ENCODE data around the gene GAD1. TPM values are rescaled to one million over a fixed set of nuclear protein-coding genes. Genes with fewer than 3 reads are reported as not detected.

The GAD1 gene
- total RNA-seq, 4 donors from 2014 or later, result 2.6 TPM; not detected in 3

GRCh38 chr2:170862286-170862902, 45.7 kb downstream of the GAD1 start:
- Histone ChIP-seq H3K4me3 (no peak overlapping the region), H3K9me3 (no peaks in the 10 kb centered on the region), H3K27ac (no peak overlapping the region), H3K27me3 (no peaks in the 10 kb centered on the region), H3K36me3 (no peaks in the 10 kb centered on the region), H3K4me1 (no peaks in the 10 kb centered on the region)
- TF ChIP-seq POLR2AphosphoS5 (IDR thresholded peaks at IDR 0.05) (no peak), POLR2A (IDR thresholded peaks at IDR 0.05) (no peak), EP300 (IDR thresholded peaks at IDR 0.05) (no peak)
- TF ChIP-seq, protein P1, sequence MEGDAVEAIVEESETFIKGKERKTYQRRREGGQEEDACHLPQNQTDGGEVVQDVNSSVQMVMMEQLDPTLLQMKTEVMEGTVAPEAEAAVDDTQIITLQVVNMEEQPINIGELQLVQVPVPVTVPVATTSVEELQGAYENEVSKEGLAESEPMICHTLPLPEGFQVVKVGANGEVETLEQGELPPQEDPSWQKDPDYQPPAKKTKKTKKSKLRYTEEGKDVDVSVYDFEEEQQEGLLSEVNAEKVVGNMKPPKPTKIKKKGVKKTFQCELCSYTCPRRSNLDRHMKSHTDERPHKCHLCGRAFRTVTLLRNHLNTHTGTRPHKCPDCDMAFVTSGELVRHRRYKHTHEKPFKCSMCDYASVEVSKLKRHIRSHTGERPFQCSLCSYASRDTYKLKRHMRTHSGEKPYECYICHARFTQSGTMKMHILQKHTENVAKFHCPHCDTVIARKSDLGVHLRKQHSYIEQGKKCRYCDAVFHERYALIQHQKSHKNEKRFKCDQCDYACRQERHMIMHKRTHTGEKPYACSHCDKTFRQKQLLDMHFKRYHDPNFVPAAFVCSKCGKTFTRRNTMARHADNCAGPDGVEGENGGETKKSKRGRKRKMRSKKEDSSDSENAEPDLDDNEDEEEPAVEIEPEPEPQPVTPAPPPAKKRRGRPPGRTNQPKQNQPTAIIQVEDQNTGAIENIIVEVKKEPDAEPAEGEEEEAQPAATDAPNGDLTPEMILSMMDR (IDR thresholded peaks at IDR 0.05), result no peak
- 80% methylated on average over 7 of the region's 7 CpGs for WGBS
- DNase-seq (ENCODE audit: low spot score in 2 of 2), result no peak

- Histone ChIP-seq H3K27me3 (no peaks in the 10 kb centered on the region), H3K27ac (no peak overlapping the region), H3K4me3 (no peak overlapping the region), H3K4me1 (no peaks in the 10 kb centered on the region), H3K36me3 (no peaks in the 10 kb centered on the region), H3K9me3 (no peaks in the 10 kb centered on the region)
- TF ChIP-seq POLR2A (IDR thresholded peaks at IDR 0.05), result no peak
- TF ChIP-seq, protein P1 (IDR thresholded peaks at IDR 0.05), result no peak
- no peak for TF ChIP-seq EP300 (IDR thresholded peaks at IDR 0.05)
- no peak for TF ChIP-seq POLR2AphosphoS5 (IDR thresholded peaks at IDR 0.05)
- 90% methylated on average over 4 of the region's 4 CpGs for WGBS
- no peak for DNase-seq (ENCODE audit: low spot score in 2 of 2)
Observed at GRCh38 chr2:170863087-170863486, 46.4 kb downstream of the GAD1 start.

- Histone ChIP-seq H3K4me1 (no peaks in the 10 kb centered on the region), H3K36me3 (no peaks in the 10 kb centered on the region), H3K9me3 (no peaks in the 10 kb centered on the region), H3K27ac (no peak overlapping the region), H3K27me3 (no peaks in the 10 kb centered on the region), H3K4me3 (no peak overlapping the region)
- no peak for TF ChIP-seq POLR2A (IDR thresholded peaks at IDR 0.05)
- TF ChIP-seq, protein P1 (IDR thresholded peaks at IDR 0.05), result no peak
- no peak for TF ChIP-seq POLR2AphosphoS5 (IDR thresholded peaks at IDR 0.05)
- no peak for TF ChIP-seq EP300 (IDR thresholded peaks at IDR 0.05)
- WGBS, result 46% methylated on average over 1 of the region's 1 CpG
- DNase-seq (ENCODE audit: low spot score in 2 of 2), result no peak
Observed at GRCh38 chr2:170869036-170869435, 52.3 kb downstream of the GAD1 start.

DNA sequence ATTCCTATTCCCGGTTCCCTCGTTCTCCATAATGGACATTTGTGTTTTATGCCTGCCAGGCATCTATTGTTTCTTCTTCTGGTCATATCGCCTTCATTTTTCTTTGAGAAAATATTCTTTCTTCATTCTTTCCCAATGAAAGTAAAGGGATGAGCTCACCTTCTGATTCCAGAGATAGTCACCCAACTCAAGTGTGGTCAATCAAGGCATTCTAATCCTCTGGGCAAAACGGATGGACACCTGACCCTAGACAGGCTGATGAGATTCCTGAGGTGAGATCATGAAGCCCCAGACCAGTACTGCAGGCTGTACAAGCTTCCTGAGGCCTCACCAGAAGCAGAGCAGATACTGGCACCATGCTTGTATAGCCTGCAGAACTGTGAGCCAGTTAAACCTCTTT, 52.8 kb downstream of the GAD1 start:
- Histone ChIP-seq H3K36me3 (no peaks in the 10 kb centered on the region), H3K27me3 (no peaks in the 10 kb centered on the region), H3K4me1 (no peaks in the 10 kb centered on the region), H3K9me3 (no peaks in the 10 kb centered on the region), H3K4me3 (no peak overlapping the region), H3K27ac (no peak overlapping the region)
- 86% methylated on average over 4 of the region's 4 CpGs for WGBS
- DNase-seq (ENCODE audit: low spot score in 2 of 2), result no peak
- TF ChIP-seq, protein P1 (IDR thresholded peaks at IDR 0.05), result no peak
- TF ChIP-seq EP300 (IDR thresholded peaks at IDR 0.05) (no peak), POLR2A (IDR thresholded peaks at IDR 0.05) (no peak), POLR2AphosphoS5 (IDR thresholded peaks at IDR 0.05) (no peak)

DNA sequence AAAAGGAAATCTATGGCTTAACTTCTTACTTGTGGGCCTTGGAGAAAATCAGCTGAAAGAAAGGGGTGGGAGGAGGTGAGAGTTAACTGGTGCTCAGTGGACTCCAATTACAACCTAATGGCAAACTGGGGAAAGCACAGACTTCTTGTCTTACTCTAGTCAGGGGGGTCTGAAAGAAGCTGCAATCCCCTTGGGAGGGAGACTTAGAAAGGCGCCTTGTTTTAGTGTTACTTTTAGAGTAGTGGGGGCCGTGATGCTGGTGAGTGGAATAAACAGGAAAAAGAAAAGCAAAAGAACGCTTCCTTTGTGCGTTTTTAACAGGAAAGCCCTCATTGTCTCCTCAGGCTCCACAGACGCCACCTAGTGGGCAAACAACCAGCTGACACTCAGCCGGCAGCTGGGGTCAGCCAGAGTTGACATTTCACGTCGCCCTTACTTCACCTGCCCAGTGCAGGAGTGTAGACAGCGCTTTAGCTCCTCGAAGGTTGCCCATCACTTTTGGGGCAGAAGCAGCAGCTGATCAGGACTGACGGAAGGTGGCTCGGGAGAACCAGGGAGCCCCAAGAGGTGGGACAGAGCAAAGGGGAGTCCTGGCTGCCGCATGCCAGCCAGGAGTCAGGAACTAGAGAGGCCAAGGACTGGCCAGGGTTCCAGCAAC, 56.5 kb downstream of the GAD1 start:
- Histone ChIP-seq H3K4me1 (no peaks in the 10 kb centered on the region), H3K36me3 (no peaks in the 10 kb centered on the region), H3K4me3 (peak overlapping the region; percentile 26), H3K27me3 (no peaks in the 10 kb centered on the region), H3K27ac (no peak overlapping the region), H3K9me3 (no peaks in the 10 kb centered on the region)
- peak; percentile 69 to 84 for DNase-seq (ENCODE audit: low spot score in 2 of 2)
- 22% methylated on average over 13 of the region's 13 CpGs for WGBS
- TF ChIP-seq POLR2A (IDR thresholded peaks at IDR 0.05), result no peak
- TF ChIP-seq EP300 (IDR thresholded peaks at IDR 0.05), result no peak
- no peak for TF ChIP-seq POLR2AphosphoS5 (IDR thresholded peaks at IDR 0.05)
- TF ChIP-seq, protein P1 (IDR thresholded peaks at IDR 0.05), result peak; percentile 29 to 90

Measured in suprapubic skin (tissue), 4 donors.